IMR-90 (cell line): Measurements from ENCODE around the gene HYI. TPM values are rescaled to one million over a fixed set of nuclear protein-coding genes. Genes with fewer than 3 reads are reported as not detected.

Experiments used
- ATAC-seq: fragments of 200-7000 bp; cut with Tn5 transposase; 2 replicates; pipeline ENCODE4 v1.9.1; 2020; ENCODE audit warnings: low read depth, mild to moderate bottlenecking, moderate library complexity
- BruUV-seq: library from RNA; stranded (reverse); fragments of 400-500 nt; replicated peaks from 2 replicates; lab custom pipeline; 2021; lab: Mats Ljungman, UMichigan
- CTCF ChIA-PET: fragments of 300-600 bp; formaldehyde crosslinking; extraction: SDS; loops from one replicate; lab custom pipeline; 2021; ENCODE audit warnings: antibody characterized with exemption; lab: Yijun Ruan, JAX
- POLR2A ChIA-PET: fragments of 300-600 bp; sonication (Branson Sonifier 250); formaldehyde crosslinking; loops from one replicate; lab custom pipeline; 2022; ENCODE audit warnings: antibody characterized with exemption; ENCODE audit not compliant: unreplicated experiment; lab: Charles Lee
- DNase-seq: peaks from one replicate; pipeline ENCODE4 v3.0.0; 2013
- H2AFZ ChIP-seq: replicated peaks from 2 replicates; pipeline ENCODE3; 2013; ENCODE audit warnings: low read length, mild to moderate bottlenecking; ENCODE audit not compliant: poor library complexity
- H2AK5ac ChIP-seq: 2 replicates; pipeline ENCODE4 v1.6.1; 2013; ENCODE audit warnings: low read depth, low read length, inconsistent platforms
- H2AK9ac ChIP-seq: replicated peaks from 2 replicates; pipeline ENCODE3; 2013; ENCODE audit warnings: mild to moderate bottlenecking, low read depth, low read length, moderate library complexity; ENCODE audit not compliant: poor library complexity
- H2BK120ac ChIP-seq: 2 replicates; pipeline ENCODE4 v1.6.1; 2013; ENCODE audit warnings: low read depth, low read length, inconsistent platforms
- H2BK15ac ChIP-seq: 3 replicates; pipeline ENCODE4 v1.6.1; 2013; ENCODE audit warnings: low read depth, low read length, inconsistent platforms
- H2BK20ac ChIP-seq: 2 replicates; pipeline ENCODE4 v1.6.1; 2013; ENCODE audit warnings: low read depth, mild to moderate bottlenecking, inconsistent platforms, low read length, moderate library complexity
- H2BK5ac ChIP-seq: 2 replicates; pipeline ENCODE4 v1.6.1; 2013; ENCODE audit warnings: mild to moderate bottlenecking, low read depth, low read length, inconsistent platforms; ENCODE audit not compliant: poor library complexity, severe bottlenecking
- H3K14ac ChIP-seq: replicated peaks from 2 replicates; pipeline ENCODE4 v1.6.1; 2013; ENCODE audit warnings: low read depth, low read length, inconsistent platforms
- H3K18ac ChIP-seq: 2 replicates; pipeline ENCODE4 v1.6.1; 2013; ENCODE audit warnings: low read depth, low read length, control low read depth
- H3K23ac ChIP-seq: 2 replicates; pipeline ENCODE4 v1.6.1; 2013; ENCODE audit warnings: low read depth, low read length, inconsistent platforms
- H3K27ac ChIP-seq: 2 replicates; pipeline ENCODE4 v1.5.1; 2013; ENCODE audit warnings: mild to moderate bottlenecking, control low read depth, low read length; ENCODE audit not compliant: insufficient read depth
- H3K27me3 ChIP-seq: 2 replicates; pipeline ENCODE4 v1.6.1; 2013; ENCODE audit warnings: low read length; ENCODE audit not compliant: control insufficient read depth, insufficient read depth
- H3K36me3 ChIP-seq: 2 replicates; pipeline ENCODE4 v1.6.1; 2013; ENCODE audit warnings: low read length, mixed read lengths; ENCODE audit not compliant: control insufficient read depth, insufficient read depth
- H3K4ac ChIP-seq: 2 replicates; pipeline ENCODE4 v1.6.1; 2013; ENCODE audit warnings: low read depth, low read length, inconsistent platforms
- H3K4me1 ChIP-seq: 2 replicates; pipeline ENCODE4 v1.6.1; 2013; ENCODE audit warnings: low read length, mixed read lengths; ENCODE audit not compliant: control insufficient read depth, insufficient read depth
- H3K4me2 ChIP-seq: 2 replicates; pipeline ENCODE4 v1.6.1; 2013; ENCODE audit warnings: low read depth, mild to moderate bottlenecking, control low read depth, low read length, moderate library complexity
- H3K4me3 ChIP-seq: 2 replicates; pipeline ENCODE4 v1.5.1; 2013; ENCODE audit warnings: low read depth, mild to moderate bottlenecking, control low read depth, low read length, moderate library complexity; ENCODE audit not compliant: insufficient read depth
- H3K56ac ChIP-seq: 2 replicates; pipeline ENCODE4 v1.6.1; 2013; ENCODE audit warnings: low read length, inconsistent platforms; ENCODE audit not compliant: insufficient read depth; ENCODE audit errors: extremely low read depth
- H3K79me1 ChIP-seq, 2 experiments: 2 replicates each; pipeline ENCODE4 v1.6.1; 2013; ENCODE audit warnings: low read length in 2 of 2, inconsistent platforms in 1 of 2, low read depth in 1 of 2
- H3K9ac ChIP-seq: 2 replicates; pipeline ENCODE4 v1.6.1; 2013; ENCODE audit warnings: low read depth, low read length, control low read depth
- H3K9me1 ChIP-seq: 2 replicates; pipeline ENCODE4 v1.6.1; 2013; ENCODE audit warnings: low read length, inconsistent platforms; ENCODE audit not compliant: insufficient read depth
- H3K9me3 ChIP-seq: 2 replicates; pipeline ENCODE4 v1.6.1; 2013; ENCODE audit warnings: low read length; ENCODE audit not compliant: control insufficient read depth, insufficient read depth
- H4K20me1 ChIP-seq: 2 replicates; pipeline ENCODE4 v1.6.1; 2013; ENCODE audit warnings: low read length, inconsistent platforms; ENCODE audit not compliant: insufficient read depth
- H4K5ac ChIP-seq: 2 replicates; pipeline ENCODE4 v1.6.1; 2013; ENCODE audit warnings: mild to moderate bottlenecking, low read depth, low read length, control low read depth
- H4K8ac ChIP-seq, 2 experiments: 2 replicates each; pipeline ENCODE4 v1.6.1; 2013; ENCODE audit warnings: low read depth in 2 of 2, low read length in 2 of 2, control low read depth in 1 of 2, inconsistent platforms in 1 of 2
- H4K91ac ChIP-seq: 2 replicates; pipeline ENCODE4 v1.6.1; 2013; ENCODE audit warnings: low read depth, low read length, inconsistent platforms; ENCODE audit not compliant: insufficient read depth
- WGBS, 2 experiments: methylation state at CpG; one replicate each; pipeline versions ENCODE4 v1.1.5 to v1.1.7; 2013; ENCODE audit warnings: missing lambda C conversion rate in 2 of 2; ENCODE audit not compliant: insufficient read length in 1 of 2; ENCODE audit errors: extremely low coverage in 2 of 2; 5-methylcytosine and 5-hydroxymethylcytosine counted together
- dilution Hi-C: fragments of 300-500 bp; cut with HindIII; formaldehyde crosslinking; loops from one replicate; pipeline ENCODE4 v1.14.3; 2018; ENCODE audit warnings: low sequenced_read_pairs; ENCODE audit not compliant: unreplicated experiment
- in situ Hi-C: fragments of 300-500 bp; cut with MboI; formaldehyde crosslinking; loops from 3 replicates; pipeline ENCODE4 v1.14.3; 2019; ENCODE audit warnings: low sequenced_read_pairs, inconsistent platforms, mixed read lengths
- intact Hi-C: fragments of 100-400 bp; cut with micrococcal nuclease; formaldehyde crosslinking; loops from 2 replicates; pipeline ENCODE4 v1.10.0; 2022
- polyA plus RNA-seq, 3 experiments: library from polyadenylated mRNA; depleted of rRNA; stranded (reverse); fragments of >200 nt; gene quantifications; 2 replicates each; pipeline ENCODE4 v1.2.3, GENCODE V29; 2012; ENCODE audit warnings: low replicate concordance in 1 of 3
- total RNA-seq: library from RNA; depleted of rRNA; stranded (reverse); fragments of >200 nt; gene quantifications from 2 replicates; pipeline ENCODE4 v1.2.3, GENCODE V29; 2012
- TF ChIP-seq, protein P1 (sequence below): fragments of 150-350 bp; IDR thresholded peaks from 2 replicates; pipeline ENCODE4 v1.6.1; 2016; ENCODE audit warnings: low read depth, mild to moderate bottlenecking, low read length, moderate library complexity, borderline replicate concordance
- TF ChIP-seq, protein P2 (sequence below): fragments of 150-350 bp; IDR thresholded peaks from 2 replicates; pipeline ENCODE4 v1.6.1; 2017; ENCODE audit warnings: mild to moderate bottlenecking, antibody characterized with exemption, low read length, low read depth

Gene HYI
- total and polyA plus RNA-seq, 2 of the 4 experiments (the other 2 are of a cell fraction), result 21.5 to 53.7 TPM

DNA sequence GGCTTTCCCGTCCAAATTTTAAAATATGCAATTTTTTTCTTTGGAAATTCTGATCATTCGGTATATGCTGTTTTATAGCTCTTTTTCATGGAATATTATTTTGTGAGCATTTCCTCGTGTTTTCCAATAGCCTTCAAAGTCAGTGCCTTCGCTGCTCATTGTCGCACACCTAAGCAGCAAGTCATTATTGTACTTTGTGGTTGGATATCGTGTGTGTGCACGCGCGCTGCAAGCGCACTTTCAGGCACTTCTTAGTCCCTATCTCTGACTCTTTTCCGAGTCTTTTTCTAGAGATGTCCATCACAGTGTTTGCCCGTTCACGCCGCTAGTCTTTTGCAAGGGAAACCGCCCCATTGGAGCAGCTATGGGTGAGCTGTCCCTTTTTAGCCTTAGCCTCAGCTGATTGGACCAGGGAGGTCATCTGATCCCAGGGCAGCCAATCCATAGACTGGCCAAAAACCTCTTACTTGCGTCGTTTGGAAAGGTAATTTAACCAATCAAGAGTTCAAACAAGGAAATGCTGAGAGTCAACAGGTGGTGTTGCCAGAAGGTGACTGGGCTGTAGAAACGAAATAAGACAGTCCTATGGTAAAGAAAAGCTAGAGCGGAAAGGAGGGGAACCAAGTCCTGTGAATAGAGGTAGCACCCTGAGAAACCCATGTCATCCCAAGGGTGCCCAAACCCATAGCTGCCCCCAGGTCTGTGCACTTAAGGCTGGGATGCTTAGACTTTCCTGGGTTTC is 710 bp upstream of the HYI start:
- Histone ChIP-seq H2AFZ (peak overlapping the region; percentile 88), H4K8ac (peak overlapping the region; percentile 38 to 99), H3K4me3 (peak overlapping the region; percentile 57), H2BK5ac (peak overlapping the region; percentile 81), H3K27ac (peak overlapping the region; percentile 87), H3K9me1 (peaks cover 14% of the 10 kb centered on the region), H3K4me1 (peaks cover 7% of the 10 kb centered on the region), H2BK15ac (peak overlapping the region; percentile 84; the same call in 2 of the 3 replicates), H3K18ac (peak overlapping the region; percentile 88), H4K5ac (peak overlapping the region; percentile 82), H2BK120ac (peak overlapping the region; percentile 70), H3K9me3 (no peaks in the 10 kb centered on the region), H3K36me3 (peaks cover 29% of the 10 kb centered on the region), H3K79me1 (peaks cover 10 to 47% of the 10 kb centered on the region in 2 experiments; a peak in 2 of 4 replicates), H4K91ac (peak overlapping the region; percentile 76), H3K14ac (peak overlapping the region; percentile 99), H3K23ac (peak overlapping the region; percentile 99), H4K20me1 (peaks cover 8% of the 10 kb centered on the region; the same call in 1 of the 2 replicates), H2AK5ac (peak overlapping the region; percentile 97), H3K56ac (peak overlapping the region; percentile 87), H3K4ac (peak overlapping the region; percentile 98), H2BK20ac (peak overlapping the region; percentile 75), H2AK9ac (peak overlapping the region; percentile 90), H3K4me2 (peak overlapping the region; percentile 92), H3K27me3 (no peaks in the 10 kb centered on the region), H3K9ac (peak overlapping the region; percentile 88)
- ChIA-PET CTCF (interaction anchor here (0.6 kb wide), 2 partner anchors 35 to 485 kb away, joined by 4 to 7 read pairs; no protein-coding TSS in a partner anchor), POLR2A (interaction anchor here (0.6 kb wide), 1 partner anchor 509 kb away, joined by 3 read pairs; no protein-coding TSS in a partner anchor)
- dilution Hi-C loops, result no loop called here
- intact Hi-C loops, result loop anchor here (5.0 kb wide), 1 partner anchor 73 kb away; no protein-coding TSS in a partner anchor
- in situ Hi-C loops, result no loop called here
- TF ChIP-seq, protein P1, sequence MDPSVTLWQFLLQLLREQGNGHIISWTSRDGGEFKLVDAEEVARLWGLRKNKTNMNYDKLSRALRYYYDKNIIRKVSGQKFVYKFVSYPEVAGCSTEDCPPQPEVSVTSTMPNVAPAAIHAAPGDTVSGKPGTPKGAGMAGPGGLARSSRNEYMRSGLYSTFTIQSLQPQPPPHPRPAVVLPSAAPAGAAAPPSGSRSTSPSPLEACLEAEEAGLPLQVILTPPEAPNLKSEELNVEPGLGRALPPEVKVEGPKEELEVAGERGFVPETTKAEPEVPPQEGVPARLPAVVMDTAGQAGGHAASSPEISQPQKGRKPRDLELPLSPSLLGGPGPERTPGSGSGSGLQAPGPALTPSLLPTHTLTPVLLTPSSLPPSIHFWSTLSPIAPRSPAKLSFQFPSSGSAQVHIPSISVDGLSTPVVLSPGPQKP, result no peak
- TF ChIP-seq, protein P2, sequence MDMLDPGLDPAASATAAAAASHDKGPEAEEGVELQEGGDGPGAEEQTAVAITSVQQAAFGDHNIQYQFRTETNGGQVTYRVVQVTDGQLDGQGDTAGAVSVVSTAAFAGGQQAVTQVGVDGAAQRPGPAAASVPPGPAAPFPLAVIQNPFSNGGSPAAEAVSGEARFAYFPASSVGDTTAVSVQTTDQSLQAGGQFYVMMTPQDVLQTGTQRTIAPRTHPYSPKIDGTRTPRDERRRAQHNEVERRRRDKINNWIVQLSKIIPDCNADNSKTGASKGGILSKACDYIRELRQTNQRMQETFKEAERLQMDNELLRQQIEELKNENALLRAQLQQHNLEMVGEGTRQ, result peak; percentile 90
- DNase-seq (peak; percentile 81), ATAC-seq (peak; percentile 59)
- no TSS peak for BruUV-seq
- 2% methylated on average over 9 of the region's 19 CpGs; no CpG with 5 or more reads in 1 of the 2 experiments for WGBS, 2 experiments
